ENCODE data around the gene HDAC1.

DNA sequence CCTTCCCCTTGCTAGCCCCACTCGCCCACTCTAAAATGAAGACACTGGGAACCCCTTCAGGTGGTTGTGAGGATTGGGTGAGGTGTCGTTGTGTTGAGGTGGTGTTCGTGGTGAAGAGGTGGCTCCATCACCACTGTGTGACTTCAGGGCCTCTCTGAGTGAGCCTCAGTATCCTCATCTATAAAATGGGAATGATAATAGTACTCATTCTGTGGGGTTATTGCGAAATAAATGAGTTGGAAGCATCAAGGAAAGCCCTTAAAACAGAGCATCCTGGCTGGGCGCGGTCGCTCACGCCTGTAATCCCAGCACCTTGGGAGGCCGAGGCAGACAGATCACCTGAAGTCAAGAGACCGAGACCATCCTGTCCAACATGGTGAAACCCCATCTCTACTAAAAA lies 50.8 kb downstream of the HDAC1 start:
- TF ChIP-seq, protein P1, sequence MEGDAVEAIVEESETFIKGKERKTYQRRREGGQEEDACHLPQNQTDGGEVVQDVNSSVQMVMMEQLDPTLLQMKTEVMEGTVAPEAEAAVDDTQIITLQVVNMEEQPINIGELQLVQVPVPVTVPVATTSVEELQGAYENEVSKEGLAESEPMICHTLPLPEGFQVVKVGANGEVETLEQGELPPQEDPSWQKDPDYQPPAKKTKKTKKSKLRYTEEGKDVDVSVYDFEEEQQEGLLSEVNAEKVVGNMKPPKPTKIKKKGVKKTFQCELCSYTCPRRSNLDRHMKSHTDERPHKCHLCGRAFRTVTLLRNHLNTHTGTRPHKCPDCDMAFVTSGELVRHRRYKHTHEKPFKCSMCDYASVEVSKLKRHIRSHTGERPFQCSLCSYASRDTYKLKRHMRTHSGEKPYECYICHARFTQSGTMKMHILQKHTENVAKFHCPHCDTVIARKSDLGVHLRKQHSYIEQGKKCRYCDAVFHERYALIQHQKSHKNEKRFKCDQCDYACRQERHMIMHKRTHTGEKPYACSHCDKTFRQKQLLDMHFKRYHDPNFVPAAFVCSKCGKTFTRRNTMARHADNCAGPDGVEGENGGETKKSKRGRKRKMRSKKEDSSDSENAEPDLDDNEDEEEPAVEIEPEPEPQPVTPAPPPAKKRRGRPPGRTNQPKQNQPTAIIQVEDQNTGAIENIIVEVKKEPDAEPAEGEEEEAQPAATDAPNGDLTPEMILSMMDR (IDR thresholded peaks at IDR 0.05; ENCODE audit: insufficient read depth, low read length, poor library complexity, severe bottlenecking) = no peak
- no peak for TF ChIP-seq EZH2phosphoT487 (conservative IDR thresholded peaks at IDR 0.05; ENCODE audit: low read length)
